GM12875 (cell line): ENCODE data around the gene PRKCZ.

Experiments used
- H3K4me3 ChIP-seq: one replicate; pipeline ENCODE4 v1.5.1; 2011; ENCODE audit warnings: low read depth, low read length, control low read depth
- CTCF ChIP-seq: IDR thresholded peaks from 2 replicates; pipeline ENCODE4 v1.5.1; 2011; ENCODE audit warnings: low read depth, mild to moderate bottlenecking, control low read depth, inconsistent platforms, low read length, moderate library complexity, borderline replicate concordance; ENCODE audit not compliant: insufficient read depth

The PRKCZ gene

GRCh38 chr1:2056955-2057590 is 6.9 kb downstream of the PRKCZ start:
- H3K4me3 ChIP-seq = no peak overlapping the region
- no peak for TF ChIP-seq CTCF

GRCh38 chr1:2059290-2059953 is 9.2 kb downstream of the PRKCZ start:
- no peak overlapping the region for H3K4me3 ChIP-seq
- TF ChIP-seq CTCF = no peak

- TF ChIP-seq CTCF = no peak
- H3K4me3 ChIP-seq = no peak overlapping the region
These were observed 9.9 kb downstream of the PRKCZ start for GRCh38 chr1:2060072-2060471.

- no peak overlapping the region for H3K4me3 ChIP-seq
- TF ChIP-seq CTCF = no peak
These were observed 10.3 kb downstream of the PRKCZ start for GRCh38 chr1:2060535-2060934.

- TF ChIP-seq CTCF = no peak
- H3K4me3 ChIP-seq = no peak overlapping the region
These were observed 11.0 kb downstream of the PRKCZ start for GRCh38 chr1:2061065-2061778.

- H3K4me3 ChIP-seq = no peak overlapping the region
- TF ChIP-seq CTCF = no peak
These were observed 15.5 kb downstream of the PRKCZ start for GRCh38 chr1:2065699-2066098.
